Spinal cord (tissue), 10 donors: ENCODE data around the gene EBI3. TPM values are rescaled to one million over a fixed set of nuclear protein-coding genes. Genes with fewer than 3 reads are reported as not detected.
"Not testable (repeated sequence)": the region's sequence is repeated elsewhere in the genome, so short reads cannot be mapped to it uniquely, and the experiment has no call there.

ENCODE experiments used
- DNase-seq, 6 donors: peaks; one replicate each; pipeline versions ENCODE4 v3.0.0 to v3.0.0-alpha.2; 2013 to 2015; ENCODE audit warnings: low spot score in 6 of 6, low read depth in 4 of 6
- H3K27ac ChIP-seq: one replicate; pipeline ENCODE4 v1.5.1; 2013; ENCODE audit warnings: low read depth, low read length, control low read depth
- H3K27me3 ChIP-seq: one replicate; pipeline ENCODE4 v1.6.1; 2013; ENCODE audit warnings: low read length; ENCODE audit not compliant: control insufficient read depth, insufficient read depth
- H3K36me3 ChIP-seq: one replicate; pipeline ENCODE4 v1.6.1; 2013; ENCODE audit warnings: low read length; ENCODE audit not compliant: control insufficient read depth, insufficient read depth
- H3K4me1 ChIP-seq: one replicate; pipeline ENCODE4 v1.6.1; 2013; ENCODE audit warnings: low read length; ENCODE audit not compliant: control insufficient read depth, insufficient read depth
- H3K4me3 ChIP-seq: one replicate; pipeline ENCODE4 v1.5.1; 2013; ENCODE audit warnings: low read depth, low read length, control low read depth
- H3K9me3 ChIP-seq: one replicate; pipeline ENCODE4 v1.6.1; 2013; ENCODE audit warnings: low read length; ENCODE audit not compliant: control insufficient read depth, insufficient read depth
- WGBS: methylation state at CpG from one replicate; pipeline ENCODE4 v1.1.5; 2013; ENCODE audit warnings: missing lambda C conversion rate; ENCODE audit not compliant: insufficient coverage; 5-methylcytosine and 5-hydroxymethylcytosine counted together
- polyA plus RNA-seq, 2 donors: library from polyadenylated mRNA; unstranded; fragments of 120-200 nt; gene quantifications; one replicate each; pipeline ENCODE4 v1.2.1, GENCODE V29; 2013; ENCODE audit not compliant: insufficient read length in 2 of 2
- total RNA-seq, 2 donors: library from RNA; depleted of rRNA in 1 of 2; stranded (reverse); fragments of 120-200 nt in 1 of 2; fragments of >200 nt in 1 of 2; gene quantifications; one replicate each; pipeline versions ENCODE4 v1.2.3 to v1.2.4, GENCODE V29; 2013 to 2014
- donor health status: healthy.

The EBI3 gene
- total and polyA plus RNA-seq, 4 donors: 0.69 to 1.6 (median 0.83) TPM

DNA sequence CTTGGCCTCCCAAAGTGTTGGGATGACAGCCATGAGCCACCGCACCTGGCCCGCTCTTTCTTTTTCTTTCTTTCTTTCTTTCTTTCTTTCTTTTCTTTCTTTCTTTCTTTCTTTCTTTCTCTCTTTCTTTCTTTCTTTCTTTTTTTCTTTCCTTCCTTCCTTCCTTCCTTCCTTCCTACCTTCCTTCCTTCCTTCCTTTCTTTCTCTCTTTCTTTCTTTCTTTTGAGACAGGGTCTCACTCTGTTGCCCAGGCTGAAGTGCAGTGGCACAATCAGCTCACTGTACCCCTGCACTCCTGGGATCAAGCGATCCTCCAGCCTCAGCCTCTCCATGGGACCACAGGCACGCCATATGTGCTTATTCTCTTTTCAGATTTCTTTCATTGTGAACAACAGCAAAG lies 56.8 kb downstream of the EBI3 start:
- H3K4me1 ChIP-seq, DNase-seq, H3K4me3 ChIP-seq, H3K27me3 ChIP-seq, H3K27ac ChIP-seq, H3K9me3 ChIP-seq: not testable (repeated sequence)
- WGBS: 83% methylated on average over 4 of the region's 4 CpGs
- H3K36me3 ChIP-seq: peaks cover 19% of the 10 kb centered on the region

Other genes starting within 250 kb of the EBI3 start
- gene EEF2, start 244.1 kb upstream of the EBI3 start, total RNA-seq: 1,000 to 10,000 TPM; 1,335 to 1,977 TPM
- 1,000 to 10,000 TPM; 1,625 to 1,669 TPM for gene EEF2, start 244.1 kb upstream of the EBI3 start, polyA plus RNA-seq
- gene PIAS4, start 221.8 kb upstream of the EBI3 start, total RNA-seq: 10 to 100 TPM; 24.8 to 26.3 TPM
- 10 to 100 TPM; 33.2 to 37.7 TPM for gene PIAS4, start 221.8 kb upstream of the EBI3 start, polyA plus RNA-seq
- 1 to 10 TPM; 6.6 to 6.9 TPM for gene ZBTB7A, start 162.6 kb upstream of the EBI3 start, total RNA-seq
- 10 to 100 TPM; 12.7 to 14.6 TPM for gene ZBTB7A, start 162.6 kb upstream of the EBI3 start, polyA plus RNA-seq
- gene MAP2K2, start 105.4 kb upstream of the EBI3 start, total RNA-seq: 100 to 1,000 TPM in 1 of 2 donors, 10 to 100 TPM in 1; 72.6 to 121 TPM
- 100 to 1,000 TPM; 183 to 188 TPM for gene MAP2K2, start 105.4 kb upstream of the EBI3 start, polyA plus RNA-seq
- gene CREB3L3, start 75.9 kb upstream of the EBI3 start, total RNA-seq: not detected
- gene CREB3L3, start 75.9 kb upstream of the EBI3 start, polyA plus RNA-seq: under 1 TPM; 0.44 to 0.48 TPM
- gene SIRT6, start 47.0 kb upstream of the EBI3 start, total RNA-seq: 1 to 10 TPM; 8.1 to 9.1 TPM
- 10 to 100 TPM; 39.8 to 45.4 TPM for gene SIRT6, start 47.0 kb upstream of the EBI3 start, polyA plus RNA-seq
- gene ANKRD24, start 46.8 kb upstream of the EBI3 start, total RNA-seq: 1 to 10 TPM; 2.8 to 3.1 TPM
- 10 to 100 TPM; 10.4 to 13.7 TPM for gene ANKRD24, start 46.8 kb upstream of the EBI3 start, polyA plus RNA-seq
- 10 to 100 TPM; 12.5 to 25.2 TPM for gene YJU2, start 17.6 kb downstream of the EBI3 start, total RNA-seq
- 10 to 100 TPM; 26.6 to 27.0 TPM for gene YJU2, start 17.6 kb downstream of the EBI3 start, polyA plus RNA-seq
- 10 to 100 TPM in 1 of 2 donors, 1 to 10 TPM in 1; 6.7 to 10.4 TPM for gene SHD, start 49.7 kb downstream of the EBI3 start, total RNA-seq
- 10 to 100 TPM; 68.4 to 77.1 TPM for gene SHD, start 49.7 kb downstream of the EBI3 start, polyA plus RNA-seq
- gene TMIGD2, start 72.9 kb downstream of the EBI3 start, total RNA-seq: under 1 TPM; 0.79 to 0.94 TPM
- gene TMIGD2, start 72.9 kb downstream of the EBI3 start, polyA plus RNA-seq: 1 to 10 TPM; 1.1 to 1.6 TPM
- gene FSD1, start 75.1 kb downstream of the EBI3 start, total RNA-seq: 10 to 100 TPM; 15.9 to 34.4 TPM
- gene FSD1, start 75.1 kb downstream of the EBI3 start, polyA plus RNA-seq: 100 to 1,000 TPM; 107 to 118 TPM
- gene STAP2, start 109.3 kb downstream of the EBI3 start, total RNA-seq: 10 to 100 TPM in 1 of 2 donors, 1 to 10 TPM in 1; 3.2 to 21.9 TPM
- gene STAP2, start 109.3 kb downstream of the EBI3 start, polyA plus RNA-seq: 1 to 10 TPM; 5.2 to 8.5 TPM
- 10 to 100 TPM; 10.8 to 13.0 TPM for gene MPND, start 114.0 kb downstream of the EBI3 start, total RNA-seq
- gene MPND, start 114.0 kb downstream of the EBI3 start, polyA plus RNA-seq: 10 to 100 TPM; 42.6 to 47.4 TPM
- 10 to 100 TPM; 14.3 to 44.1 TPM for gene SH3GL1, start 171.0 kb downstream of the EBI3 start, total RNA-seq
- gene SH3GL1, start 171.0 kb downstream of the EBI3 start, polyA plus RNA-seq: 100 to 1,000 TPM; 104 to 105 TPM
- gene CHAF1A, start 173.1 kb downstream of the EBI3 start, total RNA-seq: 1 to 10 TPM; 6.2 to 9.3 TPM
- 10 to 100 TPM; 14.2 to 16.9 TPM for gene CHAF1A, start 173.1 kb downstream of the EBI3 start, polyA plus RNA-seq
- 10 to 100 TPM; 56.2 to 89.6 TPM for gene UBXN6, start 228.3 kb downstream of the EBI3 start, total RNA-seq
- gene UBXN6, start 228.3 kb downstream of the EBI3 start, polyA plus RNA-seq: 100 to 1,000 TPM; 124 to 139 TPM
- gene HDGFL2, start 242.8 kb downstream of the EBI3 start, total RNA-seq: 10 to 100 TPM; 23.5 to 45.3 TPM
- gene HDGFL2, start 242.8 kb downstream of the EBI3 start, polyA plus RNA-seq: 10 to 100 TPM; 83.5 to 91.2 TPM